SK-N-SH treated with all-trans-retinoic acid at 6 μM for 48 hours (cell line): ENCODE results near the gene TCERG1L.

Experiments used
- CSRNP3 ChIP-seq: fragments of 250-450 bp; sonication (Bioruptor Pico); IDR thresholded peaks from 2 replicates; pipeline ENCODE4 v1.5.1; 2021; ENCODE audit warnings: mild to moderate bottlenecking, moderate library complexity
- ESRRG ChIP-seq: fragments of 250-450 bp; sonication (Bioruptor Pico); IDR thresholded peaks from 2 replicates; pipeline ENCODE4 v1.6.1; 2021; ENCODE audit warnings: mild to moderate bottlenecking
- GLIS3 ChIP-seq: fragments of 250-450 bp; sonication (Bioruptor Pico); IDR thresholded peaks from 2 replicates; pipeline ENCODE4 v1.5.0; 2020; ENCODE audit warnings: mild to moderate bottlenecking, moderate library complexity
- TCF4 ChIP-seq: fragments of 250-450 bp; sonication (Bioruptor Pico); IDR thresholded peaks from 2 replicates; pipeline ENCODE4 v1.8.0; 2021; ENCODE audit warnings: mild to moderate bottlenecking, moderate library complexity, borderline replicate concordance
- TSHZ2 ChIP-seq: fragments of 250-450 bp; sonication (Bioruptor Pico); IDR thresholded peaks from 2 replicates; pipeline ENCODE4 v1.5.0; 2020; ENCODE audit warnings: mild to moderate bottlenecking, moderate library complexity
- ZFP3 ChIP-seq: fragments of 250-450 bp; sonication (Bioruptor Pico); IDR thresholded peaks from 2 replicates; pipeline ENCODE4 v1.5.0; 2020; ENCODE audit warnings: mild to moderate bottlenecking, moderate library complexity
- TF ChIP-seq, protein P1 (sequence below): fragments of 250-450 bp; sonication (Bioruptor Pico); IDR thresholded peaks from 2 replicates; pipeline ENCODE4 v1.5.1; 2020; ENCODE audit warnings: low read depth, mild to moderate bottlenecking, moderate library complexity

DNA sequence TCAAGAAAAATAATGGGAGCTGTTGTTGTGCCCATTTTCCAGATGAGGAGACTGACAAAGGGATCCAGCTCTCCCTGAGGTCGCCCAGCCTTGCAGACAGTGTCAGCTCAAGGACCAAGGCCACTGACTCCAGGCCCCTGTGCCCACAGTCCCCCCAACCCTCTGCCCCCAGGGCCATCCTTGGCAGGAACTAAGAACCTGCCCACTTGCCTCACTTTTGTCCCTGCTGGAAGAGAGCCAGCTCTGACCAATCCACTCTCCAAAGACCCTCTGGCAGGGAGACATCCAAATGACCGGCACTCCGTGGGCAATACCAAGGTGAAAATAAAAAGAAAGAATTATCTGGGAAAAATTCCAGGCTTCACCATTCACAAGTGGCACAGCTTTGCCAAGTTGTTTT, 101.3 kb downstream of the TCERG1L start:
- TF ChIP-seq TCF4 (CRISPR knock-in tag): no peak
- no peak for TF ChIP-seq ESRRG (CRISPR knock-in tag)
- TF ChIP-seq, protein P1, sequence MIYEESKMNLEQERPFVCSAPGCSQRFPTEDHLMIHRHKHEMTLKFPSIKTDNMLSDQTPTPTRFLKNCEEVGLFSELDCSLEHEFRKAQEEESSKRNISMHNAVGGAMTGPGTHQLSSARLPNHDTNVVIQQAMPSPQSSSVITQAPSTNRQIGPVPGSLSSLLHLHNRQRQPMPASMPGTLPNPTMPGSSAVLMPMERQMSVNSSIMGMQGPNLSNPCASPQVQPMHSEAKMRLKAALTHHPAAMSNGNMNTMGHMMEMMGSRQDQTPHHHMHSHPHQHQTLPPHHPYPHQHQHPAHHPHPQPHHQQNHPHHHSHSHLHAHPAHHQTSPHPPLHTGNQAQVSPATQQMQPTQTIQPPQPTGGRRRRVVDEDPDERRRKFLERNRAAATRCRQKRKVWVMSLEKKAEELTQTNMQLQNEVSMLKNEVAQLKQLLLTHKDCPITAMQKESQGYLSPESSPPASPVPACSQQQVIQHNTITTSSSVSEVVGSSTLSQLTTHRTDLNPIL (CRISPR knock-in tag): no peak
- TF ChIP-seq CSRNP3 (CRISPR knock-in tag): no peak
- TF ChIP-seq GLIS3: no peak
- no peak for TF ChIP-seq TSHZ2 (CRISPR knock-in tag)
- no peak for TF ChIP-seq ZFP3 (CRISPR knock-in tag)
